HepG2 (cell line): ENCODE measurements around the gene ZNF367. TPM values are rescaled to one million over a fixed set of nuclear protein-coding genes. Genes with fewer than 3 reads are reported as not detected.
A peak's percentile ranks its signal among the peaks of the same experiment; 100 is the strongest.

Source experiments
- AGO2 ChIP-seq: fragments of 200-400 bp; formaldehyde crosslinking; optimal IDR thresholded peaks from 2 replicates; pipeline ENCODE3; 2017; ENCODE audit warnings: mild to moderate bottlenecking, low read depth, low read length, moderate library complexity
- ARNT2 ChIP-seq: sonication (generic); formaldehyde crosslinking; IDR thresholded peaks from 2 replicates; pipeline ENCODE4 v1.8.0; 2022; ENCODE audit warnings: mild to moderate bottlenecking, low read depth, missing genetic modification reagents, moderate library complexity
- CHD4 ChIP-seq: fragments of 200-600 bp; sonication (generic); IDR thresholded peaks from 2 replicates; pipeline ENCODE4 v1.7.0; 2017; ENCODE audit warnings: mild to moderate bottlenecking, low read length, borderline replicate concordance
- ERF ChIP-seq: IDR thresholded peaks from 2 replicates; pipeline ENCODE4 v1.6.1; 2018; ENCODE audit warnings: missing biosample characterization, missing genetic modification reagents
- FOXC1 ChIP-seq: sonication (generic); formaldehyde crosslinking; IDR thresholded peaks from 2 replicates; pipeline ENCODE4 v1.8.0; 2022; ENCODE audit warnings: mild to moderate bottlenecking, missing genetic modification reagents, borderline replicate concordance
- HNRNPUL1 ChIP-seq: fragments of 200-400 bp; formaldehyde crosslinking; IDR thresholded peaks from 2 replicates; pipeline ENCODE4 v1.6.1; 2017; ENCODE audit warnings: low read depth, mild to moderate bottlenecking, low read length, moderate library complexity
- MAFF ChIP-seq: IDR thresholded peaks from 2 replicates; pipeline ENCODE4 v1.6.1; 2011; ENCODE audit warnings: low read depth, low read length, improper control_type of control experiment
- MTA1 ChIP-seq: sonication (generic); formaldehyde crosslinking; IDR thresholded peaks from 2 replicates; pipeline ENCODE4 v1.4.0; 2020; ENCODE audit warnings: missing genetic modification reagents, mild to moderate bottlenecking, borderline replicate concordance
- NR2F1 ChIP-seq, 2 experiments: fragments of 450-650 bp in 1 of 2; formaldehyde crosslinking in 1 of 2; IDR thresholded peaks; 2 replicates each; pipeline versions ENCODE4 v1.5.0 to v1.6.1; 2016 to 2020; ENCODE audit warnings: mild to moderate bottlenecking in 1 of 2, missing compliant biosample characterization in 1 of 2, missing genetic modification reagents in 1 of 2, moderate library complexity in 1 of 2
- PAX8 ChIP-seq: sonication (generic); formaldehyde crosslinking; IDR thresholded peaks from 2 replicates; pipeline ENCODE4 v1.8.0; 2022; ENCODE audit warnings: mild to moderate bottlenecking, missing genetic modification reagents, borderline replicate concordance
- POLR2AphosphoS2 ChIP-seq: IDR thresholded peaks from 2 replicates; pipeline ENCODE4 v1.6.1; 2011; ENCODE audit warnings: low read depth, low read length, improper control_type of control experiment
- RARA ChIP-seq: IDR thresholded peaks from 2 replicates; pipeline ENCODE4 v1.6.1; 2016; ENCODE audit warnings: missing genetic modification reagents, missing compliant biosample characterization
- REPIN1 ChIP-seq: sonication (generic); formaldehyde crosslinking; IDR thresholded peaks from 2 replicates; pipeline ENCODE4 v1.8.0; 2022; ENCODE audit warnings: missing genetic modification reagents, low read depth, mild to moderate bottlenecking, borderline replicate concordance
- RFX1 ChIP-seq: fragments of 450-650 bp; IDR thresholded peaks from 2 replicates; pipeline ENCODE4 v1.6.1; 2017
- SMAD9 ChIP-seq: sonication (generic); formaldehyde crosslinking; IDR thresholded peaks from 2 replicates; pipeline ENCODE4 v1.5.1; 2020; ENCODE audit warnings: mild to moderate bottlenecking, missing genetic modification reagents
- ZBTB7B ChIP-seq: sonication (generic); formaldehyde crosslinking; IDR thresholded peaks from 2 replicates; pipeline ENCODE4 v1.4.0; 2020; ENCODE audit warnings: missing genetic modification reagents
- ZFP82 ChIP-seq: sonication (generic); formaldehyde crosslinking; IDR thresholded peaks from 2 replicates; pipeline ENCODE4 v1.5.1; 2020; ENCODE audit warnings: mild to moderate bottlenecking, missing genetic modification reagents, borderline replicate concordance
- ZFY ChIP-seq: sonication (generic); formaldehyde crosslinking; IDR thresholded peaks from 2 replicates; pipeline ENCODE4 v1.4.0; 2020; ENCODE audit warnings: missing genetic modification reagents
- ZMYM3 ChIP-seq: sonication (generic); formaldehyde crosslinking; IDR thresholded peaks from 2 replicates; pipeline ENCODE4 v1.5.1; 2020; ENCODE audit warnings: mild to moderate bottlenecking, missing genetic modification reagents
- ZNF558 ChIP-seq: sonication (generic); formaldehyde crosslinking; IDR thresholded peaks from 2 replicates; pipeline ENCODE4 v1.9.0; 2022; ENCODE audit warnings: mild to moderate bottlenecking, missing genetic modification reagents, borderline replicate concordance
- ZNF644 ChIP-seq: IDR thresholded peaks from 2 replicates; pipeline ENCODE4 v1.6.1; 2016; ENCODE audit warnings: low read depth
- ZNF674 ChIP-seq: sonication (generic); formaldehyde crosslinking; IDR thresholded peaks from 2 replicates; pipeline ENCODE4 v1.5.0; 2020; ENCODE audit warnings: low read depth, mild to moderate bottlenecking, missing genetic modification reagents
- polyA plus RNA-seq, 8 experiments: library from polyadenylated mRNA; depleted of rRNA in 3 of 8; stranded (reverse) in 7 of 8; unstranded in 1 of 8; fragments of >200 nt; fragmentation: Illumina TruSeq in 4 of 8; extraction: Trizol in 4 of 8; gene quantifications; 2 replicates each; pipeline versions ENCODE4 v1.2.1 to v1.2.3, GENCODE V29; 2011 to 2016; ENCODE audit warnings: low read depth in 4 of 8, missing spikeins in 1 of 8, mixed read lengths in 1 of 8; ENCODE audit not compliant: insufficient read depth in 1 of 8
- total RNA-seq, 5 experiments: library from RNA; depleted of rRNA; stranded (reverse); fragments of >200 nt; fragmentation: Illumina TruSeq; extraction: Trizol; gene quantifications; 2 replicates each; pipeline ENCODE4 v1.2.3, GENCODE V29; 2016; ENCODE audit warnings: low read depth in 1 of 5
- TF ChIP-seq, protein P1 (sequence below): fragments of 450-650 bp; IDR thresholded peaks from 2 replicates; pipeline ENCODE4 v1.6.1; 2016
- TF ChIP-seq, protein P2 (sequence below): sonication (generic); formaldehyde crosslinking; conservative IDR thresholded peaks from 2 replicates; pipeline ENCODE4 v1.8.1; 2023; ENCODE audit warnings: missing genetic modification reagents
- TF ChIP-seq, protein P3 (sequence below): IDR thresholded peaks from 2 replicates; pipeline ENCODE4 v1.6.1; 2016; ENCODE audit warnings: mild to moderate bottlenecking, missing biosample characterization, missing genetic modification reagents
- TF ChIP-seq, protein P4 (sequence below): sonication (generic); formaldehyde crosslinking; IDR thresholded peaks from 2 replicates; pipeline ENCODE4 v1.8.0; 2022; ENCODE audit warnings: missing genetic modification reagents, mild to moderate bottlenecking, moderate library complexity, borderline replicate concordance

The ZNF367 gene
- total and polyA plus RNA-seq, 2 of the 13 experiments (the other 11 are each of a cell fraction or from before 2014, with no cell fraction given): 2.9 to 7.7 TPM

DNA sequence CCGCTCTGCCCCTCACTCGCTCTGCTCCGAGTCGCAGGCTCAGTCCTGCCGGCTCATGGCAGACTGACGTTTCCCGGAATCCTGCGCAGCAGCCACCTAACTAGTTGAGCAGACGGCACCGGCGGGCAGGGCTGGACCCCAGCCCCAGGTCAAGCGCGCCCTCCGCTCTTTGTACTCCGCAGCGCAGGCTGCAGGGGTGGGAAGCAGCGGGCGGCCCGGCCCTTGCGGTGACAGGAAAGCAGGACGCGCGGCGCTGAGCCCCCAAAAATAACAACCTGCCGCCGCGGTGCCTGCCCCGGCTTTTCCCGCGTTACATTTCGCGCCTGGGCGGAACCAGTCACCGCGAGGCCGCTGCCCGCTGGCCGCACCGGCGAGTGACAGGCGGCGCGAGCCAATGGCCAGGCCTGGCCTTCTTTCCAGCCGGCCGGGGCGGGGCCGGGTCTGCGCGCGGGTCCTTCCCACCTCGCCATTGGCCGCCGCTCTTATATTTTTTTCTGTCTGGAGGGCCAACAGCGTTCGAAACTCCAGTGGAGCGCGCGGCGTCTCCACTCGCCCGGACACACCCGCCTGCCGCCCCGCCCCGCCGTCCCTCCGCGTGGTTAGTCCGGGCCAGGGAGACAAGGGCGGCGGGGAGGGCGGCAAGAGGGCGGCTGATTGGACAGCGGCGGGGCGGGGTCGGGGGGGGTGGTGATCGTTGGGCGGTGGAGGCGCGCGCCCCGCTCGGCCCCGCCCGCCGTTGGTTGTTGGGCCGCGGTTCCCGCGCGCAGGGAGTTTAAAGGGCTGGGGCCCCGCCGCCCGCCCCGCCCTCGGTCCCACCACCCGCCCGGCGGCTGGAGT is at the start of gene ZNF367 (continued):
- TF ChIP-seq HNRNPUL1 (no peak), FOXC1 (CRISPR knock-in tag) (no peak; the same call in 1 of the 2 replicates), PAX8 (no peak), NR2F1 (CRISPR knock-in tag; IDR thresholded peaks at IDR 0.05) (no peak), MTA1 (CRISPR knock-in tag) (no peak), RARA (CRISPR knock-in tag) (no peak; the same call in 1 of the 2 replicates), ERF (CRISPR knock-in tag) (peak; percentile 17; the same call in 1 of the 2 replicates), AGO2 (peak; percentile 97), RFX1 (no peak), ZNF674 (CRISPR knock-in tag) (no peak), ZFY (CRISPR knock-in tag) (no peak), SMAD9 (CRISPR knock-in tag) (no peak), ZMYM3 (CRISPR knock-in tag) (no peak), ARNT2 (peak; percentile 89), ZNF644 (CRISPR knock-in tag) (no peak), ZBTB7B (peak; percentile 47; the same call in 1 of the 2 replicates), MAFF (no peak), ZFP82 (CRISPR knock-in tag) (no peak), CHD4 (no peak), POLR2AphosphoS2 (no peak), ZNF558 (peak; percentile 52; the same call in 1 of the 2 replicates), REPIN1 (CRISPR knock-in tag) (no peak; the same call in 1 of the 2 replicates)
- TF ChIP-seq, protein P1, sequence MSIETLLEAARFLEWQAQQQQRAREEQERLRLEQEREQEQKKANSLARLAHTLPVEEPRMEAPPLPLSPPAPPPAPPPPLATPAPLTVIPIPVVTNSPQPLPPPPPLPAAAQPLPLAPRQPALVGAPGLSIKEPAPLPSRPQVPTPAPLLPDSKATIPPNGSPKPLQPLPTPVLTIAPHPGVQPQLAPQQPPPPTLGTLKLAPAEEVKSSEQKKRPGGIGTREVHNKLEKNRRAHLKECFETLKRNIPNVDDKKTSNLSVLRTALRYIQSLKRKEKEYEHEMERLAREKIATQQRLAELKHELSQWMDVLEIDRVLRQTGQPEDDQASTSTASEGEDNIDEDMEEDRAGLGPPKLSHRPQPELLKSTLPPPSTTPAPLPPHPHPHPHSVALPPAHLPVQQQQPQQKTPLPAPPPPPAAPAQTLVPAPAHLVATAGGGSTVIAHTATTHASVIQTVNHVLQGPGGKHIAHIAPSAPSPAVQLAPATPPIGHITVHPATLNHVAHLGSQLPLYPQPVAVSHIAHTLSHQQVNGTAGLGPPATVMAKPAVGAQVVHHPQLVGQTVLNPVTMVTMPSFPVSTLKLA: peak; percentile 75
- TF ChIP-seq, protein P2, sequence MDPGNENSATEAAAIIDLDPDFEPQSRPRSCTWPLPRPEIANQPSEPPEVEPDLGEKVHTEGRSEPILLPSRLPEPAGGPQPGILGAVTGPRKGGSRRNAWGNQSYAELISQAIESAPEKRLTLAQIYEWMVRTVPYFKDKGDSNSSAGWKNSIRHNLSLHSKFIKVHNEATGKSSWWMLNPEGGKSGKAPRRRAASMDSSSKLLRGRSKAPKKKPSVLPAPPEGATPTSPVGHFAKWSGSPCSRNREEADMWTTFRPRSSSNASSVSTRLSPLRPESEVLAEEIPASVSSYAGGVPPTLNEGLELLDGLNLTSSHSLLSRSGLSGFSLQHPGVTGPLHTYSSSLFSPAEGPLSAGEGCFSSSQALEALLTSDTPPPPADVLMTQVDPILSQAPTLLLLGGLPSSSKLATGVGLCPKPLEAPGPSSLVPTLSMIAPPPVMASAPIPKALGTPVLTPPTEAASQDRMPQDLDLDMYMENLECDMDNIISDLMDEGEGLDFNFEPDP: no peak
- TF ChIP-seq, protein P3, sequence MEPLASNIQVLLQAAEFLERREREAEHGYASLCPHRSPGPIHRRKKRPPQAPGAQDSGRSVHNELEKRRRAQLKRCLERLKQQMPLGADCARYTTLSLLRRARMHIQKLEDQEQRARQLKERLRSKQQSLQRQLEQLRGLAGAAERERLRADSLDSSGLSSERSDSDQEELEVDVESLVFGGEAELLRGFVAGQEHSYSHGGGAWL (CRISPR knock-in tag): peak; percentile 61
- TF ChIP-seq, protein P4, sequence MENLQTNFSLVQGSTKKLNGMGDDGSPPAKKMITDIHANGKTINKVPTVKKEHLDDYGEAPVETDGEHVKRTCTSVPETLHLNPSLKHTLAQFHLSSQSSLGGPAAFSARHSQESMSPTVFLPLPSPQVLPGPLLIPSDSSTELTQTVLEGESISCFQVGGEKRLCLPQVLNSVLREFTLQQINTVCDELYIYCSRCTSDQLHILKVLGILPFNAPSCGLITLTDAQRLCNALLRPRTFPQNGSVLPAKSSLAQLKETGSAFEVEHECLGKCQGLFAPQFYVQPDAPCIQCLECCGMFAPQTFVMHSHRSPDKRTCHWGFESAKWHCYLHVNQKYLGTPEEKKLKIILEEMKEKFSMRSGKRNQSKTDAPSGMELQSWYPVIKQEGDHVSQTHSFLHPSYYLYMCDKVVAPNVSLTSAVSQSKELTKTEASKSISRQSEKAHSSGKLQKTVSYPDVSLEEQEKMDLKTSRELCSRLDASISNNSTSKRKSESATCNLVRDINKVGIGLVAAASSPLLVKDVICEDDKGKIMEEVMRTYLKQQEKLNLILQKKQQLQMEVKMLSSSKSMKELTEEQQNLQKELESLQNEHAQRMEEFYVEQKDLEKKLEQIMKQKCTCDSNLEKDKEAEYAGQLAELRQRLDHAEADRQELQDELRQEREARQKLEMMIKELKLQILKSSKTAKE (CRISPR knock-in tag): no peak; the same call in 1 of the 2 replicates
